ENCODE data around the gene QRFP.

QRFP gene

DNA sequence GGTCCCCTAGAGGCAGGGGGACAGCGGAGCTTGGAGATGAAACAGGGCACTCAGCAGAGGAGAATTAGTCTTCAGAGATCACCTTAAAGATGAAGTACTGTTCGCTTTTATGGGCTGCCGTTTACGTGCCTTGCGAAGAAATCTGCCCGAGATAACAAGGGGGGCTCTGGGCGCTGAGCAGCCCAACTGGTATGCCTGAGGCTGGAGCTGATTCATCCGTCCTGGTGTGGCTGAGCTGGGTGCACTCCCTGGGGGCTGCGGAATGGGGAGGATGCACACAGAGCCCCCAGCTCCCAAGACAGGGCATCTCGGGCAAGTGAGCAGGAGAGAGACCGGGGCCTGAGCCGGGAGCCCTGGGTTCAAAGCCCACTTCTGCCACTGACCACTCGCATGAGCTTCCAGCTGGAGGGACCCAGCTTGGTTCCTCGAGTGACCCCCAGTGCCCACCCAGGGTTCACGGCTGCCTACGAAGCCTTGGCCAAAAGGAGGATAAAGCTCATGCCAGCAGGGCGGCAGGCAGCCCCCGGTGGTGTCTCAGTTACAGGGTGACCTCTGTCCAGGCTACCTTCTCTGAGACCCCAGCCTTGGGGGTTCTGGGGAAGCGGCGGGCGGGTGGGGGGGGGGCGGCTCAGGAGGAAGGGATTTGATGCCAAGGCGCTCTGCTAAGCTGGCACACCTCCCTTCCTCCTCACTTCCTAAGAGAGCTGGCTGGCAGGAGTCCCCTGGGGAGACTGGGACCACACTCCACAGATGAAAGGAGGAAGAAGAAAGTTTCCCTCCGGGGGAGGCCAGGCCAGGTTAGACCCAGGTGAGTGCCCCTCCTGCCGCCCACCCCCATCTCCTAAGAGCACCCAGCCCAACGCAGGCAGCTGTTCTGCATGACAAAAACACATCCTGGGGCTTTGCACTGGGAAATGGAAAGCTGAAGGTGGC lies 36.8 kb upstream of the QRFP start:
- no peak for DNase-seq

DNA sequence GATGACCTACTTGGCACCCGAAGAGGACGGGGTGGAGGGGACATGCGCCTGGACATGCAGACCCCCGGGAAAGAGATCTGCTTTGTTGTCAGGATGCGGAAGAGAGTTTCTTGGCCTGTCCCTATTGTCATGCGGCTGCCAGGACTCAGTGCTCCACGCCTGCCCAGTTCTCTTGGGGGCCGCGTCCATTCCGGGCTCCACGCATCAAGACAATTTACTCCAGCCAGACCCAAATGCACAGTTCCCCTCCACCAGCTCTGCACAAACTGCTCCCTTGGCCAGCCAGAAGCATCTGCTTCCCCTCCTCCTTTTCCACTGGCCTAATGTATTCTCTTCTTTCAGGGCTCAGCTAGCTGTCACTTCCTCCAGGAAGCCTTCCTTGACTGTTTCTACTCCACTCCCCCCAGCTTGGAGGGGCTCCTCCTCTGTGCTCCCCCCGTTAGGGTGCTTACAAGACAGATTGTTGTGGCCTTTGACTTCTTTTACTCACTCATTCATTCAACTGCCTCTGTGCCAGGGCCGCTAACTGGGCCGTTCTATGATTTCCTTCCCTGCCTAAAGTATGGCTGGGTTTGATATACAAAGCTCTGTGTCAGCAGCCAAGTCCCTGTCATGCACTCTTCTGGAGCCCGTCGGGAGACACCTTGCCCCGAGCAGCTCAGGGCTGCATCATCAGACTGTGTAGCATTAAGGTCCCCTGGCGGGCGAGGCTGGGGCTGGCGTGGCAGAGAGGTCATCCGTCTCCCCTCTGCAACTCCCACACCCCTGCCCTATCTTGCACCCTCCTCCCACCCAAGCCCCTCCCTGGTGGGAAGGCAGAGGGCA lies 35.9 kb upstream of the QRFP start:
- DNase-seq: no peak

DNA sequence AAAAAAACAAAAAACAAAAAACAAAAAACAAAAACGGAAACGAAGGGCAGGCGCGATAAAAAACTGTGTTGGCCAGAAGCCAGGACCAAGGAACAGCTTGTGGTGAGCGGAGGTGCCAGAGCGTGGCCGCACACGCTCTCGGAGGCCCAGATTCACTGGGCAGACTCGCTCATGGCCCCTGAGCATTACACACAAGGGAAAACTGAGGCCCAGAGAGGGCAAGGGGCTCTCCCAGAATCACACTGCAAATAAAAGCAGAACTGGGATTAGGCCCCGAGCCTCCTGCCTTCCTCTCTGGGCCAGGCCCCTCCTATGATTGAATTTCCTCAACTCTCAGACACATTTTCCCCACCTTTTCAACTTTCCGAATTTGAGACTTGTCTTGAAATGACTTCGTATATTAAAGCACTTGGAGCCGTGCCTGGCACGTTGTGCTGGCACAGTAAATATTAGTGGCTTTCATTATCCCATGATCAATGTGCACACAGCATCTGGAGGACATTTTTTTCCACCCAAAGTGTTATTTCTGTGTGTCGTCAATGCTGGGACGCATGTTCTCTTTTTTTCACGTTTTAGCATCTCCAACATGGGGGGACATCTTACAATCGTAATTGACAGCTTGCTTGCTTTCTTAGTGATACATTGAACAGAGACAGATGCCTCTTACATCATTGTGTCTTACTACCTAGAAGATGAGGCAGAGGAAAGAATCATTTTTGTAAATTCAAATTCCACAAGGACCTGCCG lies 35.1 kb upstream of the QRFP start:
- DNase-seq: no peak

DNA sequence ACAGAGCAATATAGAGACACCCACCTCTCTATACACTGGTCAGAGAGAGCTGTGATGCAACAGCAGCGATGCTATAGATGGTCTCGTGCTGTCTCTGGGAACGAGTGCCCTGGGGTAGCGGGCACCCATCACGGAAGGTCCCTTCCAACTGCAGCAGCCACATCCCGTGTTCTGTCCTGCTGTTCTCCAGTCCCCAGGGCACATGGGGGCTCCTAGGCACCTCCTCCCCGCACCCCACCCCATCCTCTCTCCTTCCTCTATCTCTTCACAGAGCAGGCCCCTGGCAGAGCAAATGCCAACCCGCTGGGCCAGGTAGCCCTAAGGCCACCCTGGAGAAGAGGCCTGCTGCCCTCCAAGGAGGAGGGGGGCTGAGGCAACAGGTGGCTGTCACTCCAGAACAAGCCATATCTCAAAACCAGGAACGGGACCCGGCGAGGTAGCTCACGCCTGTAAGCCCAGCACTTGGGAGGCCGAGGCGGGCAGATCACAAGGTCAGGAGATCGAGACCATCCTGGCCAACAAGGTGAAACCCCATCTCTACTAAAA lies 34.3 kb upstream of the QRFP start:
- DNase-seq: no peak

- DNase-seq: no peak
These were observed 33.7 kb upstream of the QRFP start for GRCh38 chr9:130930132-130930803.

DNA sequence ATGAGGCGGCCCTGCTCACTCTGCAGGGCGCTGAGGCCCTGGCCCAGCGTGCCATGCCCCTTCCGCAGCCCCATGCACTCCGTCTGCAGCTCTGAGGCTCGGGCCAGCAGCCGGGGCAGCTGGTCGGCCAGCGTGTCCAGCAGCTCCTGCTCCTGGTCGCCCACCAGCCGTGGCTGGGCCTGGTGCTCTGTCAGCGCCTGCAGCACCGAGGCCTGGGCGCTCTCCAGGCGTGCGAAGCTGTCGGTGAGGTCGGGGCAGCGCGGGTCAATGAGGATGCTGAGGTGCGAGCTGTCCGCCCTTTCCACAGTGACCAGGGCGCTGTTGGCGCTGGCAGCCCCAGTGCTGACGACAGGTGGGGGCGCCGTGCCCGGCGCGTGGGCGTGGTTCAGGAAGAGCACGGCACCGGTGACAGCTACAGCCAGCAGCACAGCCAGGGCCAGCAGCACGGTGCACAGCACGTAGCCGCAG lies 33.0 kb upstream of the QRFP start:
- DNase-seq: no peak

GRCh38 chr9:130927995-130928900 lies 31.6 kb upstream of the QRFP start:
- no peak for DNase-seq

DNA sequence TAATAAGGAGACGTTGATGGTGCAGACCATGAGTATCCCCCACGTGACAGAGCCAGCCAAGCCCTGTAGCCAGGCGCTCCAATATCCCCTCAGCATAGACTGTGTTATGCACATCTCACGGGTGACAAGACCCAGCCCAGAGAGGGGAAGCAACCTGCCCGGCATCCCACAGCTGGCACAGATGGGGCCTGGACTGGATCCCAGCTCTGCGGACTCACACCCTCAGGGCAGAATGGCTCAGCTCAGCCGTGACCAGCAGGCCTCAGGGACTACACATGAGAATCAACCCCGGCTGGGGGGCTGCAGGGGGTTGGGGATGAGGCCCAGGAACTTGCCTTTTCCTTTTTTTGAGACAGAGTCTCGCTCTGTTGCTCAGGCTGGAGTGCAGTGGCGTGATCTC lies 30.7 kb upstream of the QRFP start:
- DNase-seq: no peak

DNA sequence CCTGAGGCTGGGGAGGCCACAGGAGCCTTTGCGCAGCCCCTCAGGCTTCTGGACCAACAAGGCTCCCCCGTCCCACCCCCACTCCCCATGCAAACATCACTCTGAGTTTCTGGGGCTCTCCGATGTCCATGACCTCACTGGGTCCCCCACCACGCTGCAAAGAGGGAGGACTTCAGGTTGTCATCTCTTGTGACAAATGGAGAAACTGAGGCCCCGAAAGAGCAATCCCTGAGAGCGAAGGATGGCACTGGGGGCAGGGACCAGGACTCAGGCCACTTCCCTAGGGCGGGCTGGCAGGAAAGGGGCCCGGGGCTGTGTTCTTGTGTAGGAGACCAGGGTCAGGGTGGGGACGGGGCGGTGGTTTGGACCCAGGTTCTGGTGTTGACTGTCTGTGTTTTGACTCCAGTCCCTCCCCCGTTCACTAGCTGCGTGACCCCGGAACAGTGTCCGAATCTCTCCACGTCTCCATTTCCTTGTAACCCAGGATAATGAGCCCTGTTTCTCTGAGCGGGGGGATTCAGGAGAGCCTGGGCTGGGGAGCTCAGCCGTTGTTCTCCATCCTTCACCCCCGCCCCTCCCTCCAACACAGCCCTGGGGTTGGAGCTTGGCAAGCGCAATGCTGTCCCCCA lies 28.6 kb upstream of the QRFP start:
- DNase-seq: no peak

DNA sequence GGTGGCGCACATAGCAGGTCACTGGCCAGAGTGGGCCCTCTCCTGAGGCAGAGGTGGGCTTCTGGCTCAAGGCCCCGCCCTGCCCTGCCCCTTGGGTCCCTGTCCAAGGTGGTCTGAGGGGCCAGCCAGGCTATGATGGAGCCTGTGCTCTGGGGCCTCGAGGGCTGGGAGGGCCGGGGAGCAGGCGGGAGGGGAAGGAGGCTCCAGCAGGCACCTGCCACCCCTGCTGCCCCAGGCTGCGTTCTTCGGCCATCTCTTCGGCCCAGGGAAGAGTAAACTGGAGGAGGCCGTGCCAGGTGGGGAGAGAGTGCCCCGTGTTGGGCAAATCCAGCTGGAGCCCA lies 27.8 kb upstream of the QRFP start:
- no peak for DNase-seq

GRCh38 chr9:130923611-130924447 lies 27.2 kb upstream of the QRFP start:
- no peak for DNase-seq

DNA sequence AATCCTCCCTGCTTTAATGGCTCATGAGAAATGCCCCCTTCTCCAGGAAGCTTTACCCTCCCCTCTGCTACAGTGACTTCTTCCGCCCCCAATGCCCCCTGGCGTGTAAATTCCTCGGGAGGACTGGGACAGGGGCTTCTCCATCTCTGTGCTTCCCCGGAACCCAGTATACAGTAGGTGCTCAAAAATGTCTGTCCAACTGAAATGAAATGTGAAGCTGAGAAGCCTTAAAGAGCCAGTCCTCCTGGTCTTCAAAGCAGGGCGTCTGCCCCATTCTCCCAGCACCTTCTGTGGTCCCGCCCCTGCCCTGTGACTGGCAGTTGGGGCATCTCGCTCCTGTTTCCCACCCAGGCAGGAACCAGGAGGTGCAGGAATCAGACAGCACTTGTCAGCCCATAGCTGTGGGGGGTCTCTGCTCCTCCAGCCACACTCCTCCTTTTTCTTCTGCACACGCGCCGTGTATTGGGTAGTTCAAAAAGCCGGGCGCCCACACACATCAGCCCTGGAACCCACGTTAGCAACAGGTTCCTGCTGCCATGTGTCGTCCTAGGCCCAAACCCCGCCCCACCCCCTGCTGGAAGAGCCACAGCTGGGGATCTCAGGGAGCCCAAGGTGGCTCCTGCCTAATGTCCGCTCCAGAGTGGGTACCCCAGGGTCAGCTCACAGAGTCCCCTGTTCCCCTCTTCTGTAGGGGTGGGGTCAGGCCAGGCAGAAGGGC lies 26.4 kb upstream of the QRFP start:
- DNase-seq: no peak

DNA sequence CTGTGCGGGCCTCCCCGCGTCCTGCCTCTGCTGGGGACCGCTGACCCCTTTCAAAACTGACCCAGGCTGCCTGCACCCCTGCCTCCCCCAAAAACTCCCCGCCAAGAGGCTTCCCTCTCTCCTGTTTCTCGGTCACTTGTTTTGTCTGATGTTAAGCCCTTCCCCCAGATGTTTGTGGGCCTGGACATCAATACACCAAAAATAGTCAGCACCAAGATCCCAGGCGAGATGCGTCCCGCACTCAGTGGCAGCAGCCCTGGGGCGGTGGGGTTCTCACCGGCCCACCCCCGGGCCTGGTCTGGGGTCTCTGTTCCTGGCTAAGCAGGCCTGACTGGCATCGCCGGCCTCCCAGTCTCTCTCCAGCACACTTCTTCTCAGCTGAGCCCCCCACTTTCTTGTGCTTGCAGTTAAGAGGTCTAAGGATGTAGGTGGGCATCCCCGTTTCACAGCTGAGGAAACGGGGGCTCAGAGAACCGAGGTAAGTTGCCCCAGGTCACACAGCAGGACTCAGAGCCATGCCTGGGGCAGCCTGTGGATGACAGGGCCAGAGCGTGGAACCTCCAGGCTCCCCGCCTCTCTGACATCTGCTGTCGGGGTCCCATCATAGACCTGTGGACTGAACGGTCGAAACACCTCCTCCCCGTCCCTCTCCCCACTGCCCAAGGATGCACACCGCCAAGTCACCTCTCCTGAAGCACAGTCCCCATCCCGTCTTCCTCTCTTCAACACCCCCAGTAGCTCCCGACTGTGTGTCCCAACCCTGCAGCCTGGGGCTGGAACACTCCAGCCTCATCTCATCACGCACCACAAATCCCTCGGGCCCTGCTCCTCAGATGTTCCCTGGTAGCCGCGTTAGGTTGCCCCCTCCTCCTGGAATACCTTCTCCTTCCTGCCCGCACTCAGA lies 25.6 kb upstream of the QRFP start:
- DNase-seq: no peak

DNA sequence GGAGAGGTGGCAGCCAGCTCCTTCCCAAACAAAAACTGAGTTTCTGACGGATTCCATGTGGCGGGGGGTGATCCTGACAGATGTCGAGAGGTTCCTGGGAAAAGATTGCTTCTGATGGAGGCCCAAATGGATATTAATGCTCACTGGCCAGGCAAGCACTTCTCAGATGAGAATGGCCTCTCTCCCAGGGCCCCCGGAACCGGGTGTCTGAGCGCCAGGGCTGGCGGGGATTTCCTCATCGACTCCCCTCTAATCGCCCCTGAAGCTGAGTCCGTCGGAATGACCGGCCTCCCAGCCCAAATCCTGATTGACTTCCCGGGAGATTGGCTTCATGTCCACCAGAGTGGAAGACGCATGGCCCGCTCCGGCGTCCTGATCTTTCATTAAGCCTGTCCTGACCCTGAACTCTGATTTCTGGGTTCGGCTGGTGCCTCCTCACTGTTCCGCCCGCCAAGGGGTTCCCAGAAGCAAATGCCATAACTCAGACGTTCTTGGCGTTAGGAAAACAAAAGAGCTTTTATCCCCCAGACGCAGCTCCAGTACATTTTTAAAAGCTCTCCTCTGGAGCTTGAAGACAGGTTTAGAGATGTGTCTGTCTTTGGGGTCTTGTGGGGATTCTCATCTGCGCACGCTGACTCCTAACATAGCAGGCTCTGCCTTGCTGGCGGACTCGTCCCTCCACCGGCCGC lies 24.8 kb upstream of the QRFP start:
- DNase-seq: no peak

DNA sequence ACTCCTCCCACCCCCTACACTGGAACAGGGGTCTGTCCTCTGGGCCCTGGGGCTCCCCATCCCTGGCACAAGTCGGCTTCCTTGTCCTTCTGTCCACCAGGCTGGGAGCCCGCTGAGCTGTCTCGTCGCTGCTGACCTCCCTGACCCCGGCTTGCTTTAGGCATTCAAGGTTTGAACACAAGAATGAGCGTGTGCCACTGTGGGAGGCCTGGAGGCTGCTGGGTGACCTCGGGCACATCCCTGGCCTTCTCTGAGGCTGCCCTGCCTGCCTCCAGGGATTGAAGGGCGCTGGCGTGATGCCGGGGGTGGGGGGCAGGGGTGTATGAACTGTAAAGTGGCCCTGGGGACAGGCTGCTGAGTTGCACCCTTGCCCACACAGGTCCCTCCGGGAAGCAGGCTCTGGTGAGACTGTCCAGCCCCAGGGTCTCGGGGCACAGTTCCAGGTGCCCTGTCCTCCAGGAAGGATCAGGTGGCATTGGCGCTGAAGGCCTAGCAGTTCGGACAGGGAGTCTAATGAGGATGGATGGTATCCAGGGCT lies 24.2 kb upstream of the QRFP start:
- no peak for DNase-seq

DNA sequence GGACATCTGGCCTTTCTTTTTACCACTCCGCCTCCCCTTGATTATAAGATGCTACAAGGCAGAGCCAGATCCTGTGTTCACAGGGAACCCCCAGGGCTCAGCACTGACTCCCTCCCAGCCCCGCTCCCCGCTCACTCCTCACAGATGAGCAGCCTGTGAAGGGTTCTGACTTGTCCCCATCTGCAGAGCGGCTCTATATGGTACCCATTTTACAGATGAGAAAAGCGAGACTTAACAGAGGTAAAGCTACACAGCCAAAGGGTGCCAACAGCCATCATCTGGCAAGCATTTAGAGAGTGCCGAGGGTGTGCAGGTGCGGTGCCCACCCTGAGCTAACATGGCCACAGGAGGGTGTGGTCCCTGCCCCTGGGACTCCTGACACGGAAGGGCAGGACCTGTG lies 23.6 kb upstream of the QRFP start:
- no peak for DNase-seq

DNA sequence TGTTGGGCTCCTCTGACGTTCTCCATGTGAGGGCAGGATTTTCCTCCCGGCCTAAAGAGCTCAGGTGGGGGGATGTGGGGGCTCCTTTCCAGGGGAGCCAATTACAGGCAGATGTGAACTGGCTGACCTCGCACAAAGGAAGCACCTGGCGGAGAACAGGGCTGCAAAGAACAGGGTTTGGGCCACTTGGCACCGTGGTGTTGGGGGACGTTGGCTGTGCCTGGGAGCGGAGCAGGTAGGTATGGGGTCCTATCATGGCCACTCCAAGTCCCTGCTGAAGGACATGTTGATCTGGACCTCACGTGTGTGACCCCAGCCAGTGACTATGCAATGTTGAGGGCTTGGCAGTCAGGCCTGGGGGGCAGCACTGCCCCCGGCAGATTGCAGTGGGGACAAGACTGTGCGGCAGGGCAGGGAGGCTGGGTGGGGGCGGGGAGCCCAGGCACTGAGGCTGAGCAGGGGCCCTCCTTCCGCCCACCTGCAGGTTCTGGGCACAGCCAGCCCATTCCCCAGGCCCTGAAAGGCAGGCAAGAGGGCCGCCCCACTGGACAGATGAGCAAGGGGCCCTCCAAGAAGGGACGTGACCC lies 23.0 kb upstream of the QRFP start:
- no peak for DNase-seq
